ENCODE measurements around the gene OPRD1. TPM values are rescaled to one million over a fixed set of nuclear protein-coding genes. Genes with fewer than 3 reads are reported as not detected.

Gene OPRD1
- total RNA-seq, 2 donors from 2014 or later, result 0.12 to 0.16 TPM

GRCh38 chr1:28897789-28898188 lies 85.8 kb downstream of the OPRD1 start:
- no peak overlapping the region for H3K27ac ChIP-seq
- DNase-seq, result no peak
- intact Hi-C loops (cut with DNase I), result no loop called here

GRCh38 chr1:28898405-28898881 lies 86.5 kb downstream of the OPRD1 start:
- Histone ChIP-seq H3K27me3 (no peaks in the 10 kb centered on the region), H3K4me3 (no peak overlapping the region), H3K9me3 (no peaks in the 10 kb centered on the region), H3K27ac (no peak overlapping the region), H3K9ac (ENCODE audit: low read depth in 2 of 2, low read length in 2 of 2) (no peak overlapping the region), H3K4me1 (no peaks in the 10 kb centered on the region), H3K36me3 (no peaks in the 10 kb centered on the region)
- DNase-seq, result no peak
- TF ChIP-seq, protein P1, sequence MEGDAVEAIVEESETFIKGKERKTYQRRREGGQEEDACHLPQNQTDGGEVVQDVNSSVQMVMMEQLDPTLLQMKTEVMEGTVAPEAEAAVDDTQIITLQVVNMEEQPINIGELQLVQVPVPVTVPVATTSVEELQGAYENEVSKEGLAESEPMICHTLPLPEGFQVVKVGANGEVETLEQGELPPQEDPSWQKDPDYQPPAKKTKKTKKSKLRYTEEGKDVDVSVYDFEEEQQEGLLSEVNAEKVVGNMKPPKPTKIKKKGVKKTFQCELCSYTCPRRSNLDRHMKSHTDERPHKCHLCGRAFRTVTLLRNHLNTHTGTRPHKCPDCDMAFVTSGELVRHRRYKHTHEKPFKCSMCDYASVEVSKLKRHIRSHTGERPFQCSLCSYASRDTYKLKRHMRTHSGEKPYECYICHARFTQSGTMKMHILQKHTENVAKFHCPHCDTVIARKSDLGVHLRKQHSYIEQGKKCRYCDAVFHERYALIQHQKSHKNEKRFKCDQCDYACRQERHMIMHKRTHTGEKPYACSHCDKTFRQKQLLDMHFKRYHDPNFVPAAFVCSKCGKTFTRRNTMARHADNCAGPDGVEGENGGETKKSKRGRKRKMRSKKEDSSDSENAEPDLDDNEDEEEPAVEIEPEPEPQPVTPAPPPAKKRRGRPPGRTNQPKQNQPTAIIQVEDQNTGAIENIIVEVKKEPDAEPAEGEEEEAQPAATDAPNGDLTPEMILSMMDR (IDR thresholded peaks at IDR 0.05), result no peak
- intact Hi-C loops (cut with DNase I), result no loop called here

More at GRCh38 chr1:28897789-28898188, 85.8 kb downstream of the OPRD1 start:
- TF ChIP-seq, protein P1 (IDR thresholded peaks at IDR 0.05), result no peak
- no peak overlapping the region for H3K9ac ChIP-seq (ENCODE audit: low read depth in 2 of 2, low read length in 2 of 2)
- H3K9me3 ChIP-seq, result no peaks in the 10 kb centered on the region
- no peaks in the 10 kb centered on the region for H3K4me1 ChIP-seq
- H3K27me3 ChIP-seq, result no peaks in the 10 kb centered on the region
- no peak overlapping the region for H3K4me3 ChIP-seq
- no peaks in the 10 kb centered on the region for H3K36me3 ChIP-seq

- H3K27ac ChIP-seq, result no peak overlapping the region
- no peaks in the 10 kb centered on the region for H3K9me3 ChIP-seq
- TF ChIP-seq, protein P1 (IDR thresholded peaks at IDR 0.05), result no peak
- intact Hi-C loops (cut with DNase I), result no loop called here
- no peak for DNase-seq
- no peak overlapping the region for H3K4me3 ChIP-seq
- no peaks in the 10 kb centered on the region for H3K27me3 ChIP-seq
- peak overlapping the region in 1 of 2 donors; percentile 2 for H3K9ac ChIP-seq (ENCODE audit: low read depth in 2 of 2, low read length in 2 of 2)
- H3K4me1 ChIP-seq, result no peaks in the 10 kb centered on the region
- H3K36me3 ChIP-seq, result no peaks in the 10 kb centered on the region
Measured at GRCh38 chr1:28899267-28899666, 87.3 kb downstream of the OPRD1 start.

DNA sequence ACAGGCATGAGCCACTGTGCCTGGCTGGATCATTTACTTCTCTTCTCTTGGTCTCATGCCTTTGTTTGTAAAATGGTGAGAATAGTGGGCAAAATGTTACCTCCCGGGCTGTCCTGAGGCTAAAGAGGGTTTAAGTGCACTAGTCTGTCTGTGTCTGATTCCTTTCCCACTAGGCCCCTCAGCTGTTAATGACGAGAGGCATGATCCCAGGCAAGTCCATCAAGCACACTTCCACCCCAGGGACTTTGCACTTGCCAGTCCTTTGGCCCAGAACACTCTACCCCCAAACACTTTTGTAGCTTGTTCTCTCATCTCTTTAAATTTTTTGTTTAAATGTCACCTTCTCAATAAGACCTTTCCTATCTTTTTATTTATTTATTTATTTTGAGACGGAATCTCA lies 88.6 kb downstream of the OPRD1 start:
- Histone ChIP-seq H3K27ac (no peak overlapping the region), H3K9me3 (no peaks in the 10 kb centered on the region), H3K9ac (ENCODE audit: low read depth in 2 of 2, low read length in 2 of 2) (no peak overlapping the region), H3K4me3 (no peak overlapping the region), H3K36me3 (no peaks in the 10 kb centered on the region), H3K4me1 (no peaks in the 10 kb centered on the region), H3K27me3 (no peaks in the 10 kb centered on the region)
- intact Hi-C loops (cut with DNase I), result no loop called here
- DNase-seq, result no peak
- TF ChIP-seq, protein P1 (IDR thresholded peaks at IDR 0.05), result no peak

GRCh38 chr1:28902738-28903137 lies 90.8 kb downstream of the OPRD1 start:
- intact Hi-C loops (cut with DNase I), result no loop called here
- no peak for DNase-seq
- no peaks in the 10 kb centered on the region for H3K9me3 ChIP-seq
- no peaks in the 10 kb centered on the region for H3K4me1 ChIP-seq
- TF ChIP-seq, protein P1 (IDR thresholded peaks at IDR 0.05), result no peak
- no peak overlapping the region for H3K9ac ChIP-seq (ENCODE audit: low read depth in 2 of 2, low read length in 2 of 2)
- no peak overlapping the region for H3K27ac ChIP-seq
- H3K27me3 ChIP-seq, result no peaks in the 10 kb centered on the region
- no peak overlapping the region for H3K4me3 ChIP-seq
- no peaks in the 10 kb centered on the region for H3K36me3 ChIP-seq

Data from colonic mucosa (tissue), 4 donors.